OCI-LY1 (cell line): ENCODE measurements around the gene SRRM2.

Source experiments
- H2AFZ ChIP-seq: fragments of 200-600 bp; sonication (generic), shearing (Covaris generic); 2 replicates; pipeline ENCODE4 v1.6.0; 2014; ENCODE audit warnings: antibody characterized with exemption, mild to moderate bottlenecking, low read length
- H3F3A ChIP-seq: fragments of 200-600 bp; sonication (generic), shearing (Covaris generic); 2 replicates; pipeline ENCODE4 v1.6.0; 2014; ENCODE audit warnings: mild to moderate bottlenecking, antibody characterized with exemption, low read length, moderate library complexity; ENCODE audit not compliant: insufficient read depth
- H3K27ac ChIP-seq: fragments of 200-600 bp; sonication (generic); 2 replicates; pipeline ENCODE4 v1.5.1; 2014; ENCODE audit warnings: low read length, mixed run types, mild to moderate bottlenecking, low read depth; ENCODE audit not compliant: poor library complexity, severe bottlenecking
- H3K27me3 ChIP-seq: fragments of 200-600 bp; sonication (generic); 2 replicates; pipeline ENCODE4 v1.6.0; 2014; ENCODE audit warnings: antibody characterized with exemption, mild to moderate bottlenecking, low read length, moderate library complexity; ENCODE audit not compliant: insufficient read depth
- H3K36me3 ChIP-seq: fragments of 200-600 bp; sonication (generic); 2 replicates; pipeline ENCODE4 v1.6.1; 2014; ENCODE audit warnings: mild to moderate bottlenecking, antibody characterized with exemption, low read length, moderate library complexity, mixed read lengths; ENCODE audit not compliant: insufficient read depth
- H3K4me1 ChIP-seq: fragments of 200-600 bp; sonication (generic); 2 replicates; pipeline ENCODE4 v1.5.1; 2014; ENCODE audit warnings: mild to moderate bottlenecking, low read length, moderate library complexity; ENCODE audit not compliant: insufficient read depth, severe bottlenecking
- H3K4me2 ChIP-seq: fragments of 200-600 bp; sonication (generic), shearing (Covaris generic); 2 replicates; pipeline ENCODE4 v1.6.1; 2014; ENCODE audit warnings: low read length
- H3K4me3 ChIP-seq: fragments of 200-600 bp; sonication (generic); 2 replicates; pipeline ENCODE4 v1.5.1; 2014; ENCODE audit warnings: low read length, low read depth, mild to moderate bottlenecking, mixed read lengths; ENCODE audit not compliant: poor library complexity, severe bottlenecking
- H3K79me2 ChIP-seq: fragments of 200-600 bp; shearing (Covaris generic); 2 replicates; pipeline ENCODE4 v1.6.1; 2016; ENCODE audit warnings: mixed run types, low read length, mixed read lengths; ENCODE audit not compliant: insufficient read depth
- H3K9ac ChIP-seq: fragments of 200-600 bp; sonication (generic), shearing (Covaris generic); 2 replicates; pipeline ENCODE4 v1.6.1; 2014; ENCODE audit warnings: mild to moderate bottlenecking, low read length, mixed read lengths
- H3K9me2 ChIP-seq: fragments of 200-600 bp; sonication (generic), shearing (Covaris generic); 2 replicates; pipeline ENCODE4 v1.6.1; 2014; ENCODE audit warnings: low read depth, mild to moderate bottlenecking, low read length, mixed read lengths
- H3K9me3 ChIP-seq: fragments of 200-600 bp; shearing (Covaris generic); 2 replicates; pipeline ENCODE4 v1.6.1; 2014; ENCODE audit warnings: low read length, mixed read lengths
- H4K20me1 ChIP-seq: fragments of 200-600 bp; sonication (generic), shearing (Covaris generic); 2 replicates; pipeline ENCODE4 v1.6.0; 2016; ENCODE audit warnings: mild to moderate bottlenecking, low read length; ENCODE audit not compliant: insufficient read depth
- EZH2 ChIP-seq: fragments of 200-600 bp; sonication (generic), shearing (Covaris generic); IDR thresholded peaks from 2 replicates; pipeline ENCODE4 v1.8.0; 2017; ENCODE audit warnings: borderline replicate concordance, mixed run types, mild to moderate bottlenecking, antibody characterized with exemption, low read length, moderate library complexity, mixed read lengths
- TF ChIP-seq, protein P1 (sequence below): fragments of 200-600 bp; sonication (generic), shearing (Covaris generic); IDR thresholded peaks from 2 replicates; pipeline ENCODE4 v1.5.1; 2017; ENCODE audit warnings: mild to moderate bottlenecking, antibody characterized with exemption, low read length, moderate library complexity, mixed read lengths

The SRRM2 gene

DNA sequence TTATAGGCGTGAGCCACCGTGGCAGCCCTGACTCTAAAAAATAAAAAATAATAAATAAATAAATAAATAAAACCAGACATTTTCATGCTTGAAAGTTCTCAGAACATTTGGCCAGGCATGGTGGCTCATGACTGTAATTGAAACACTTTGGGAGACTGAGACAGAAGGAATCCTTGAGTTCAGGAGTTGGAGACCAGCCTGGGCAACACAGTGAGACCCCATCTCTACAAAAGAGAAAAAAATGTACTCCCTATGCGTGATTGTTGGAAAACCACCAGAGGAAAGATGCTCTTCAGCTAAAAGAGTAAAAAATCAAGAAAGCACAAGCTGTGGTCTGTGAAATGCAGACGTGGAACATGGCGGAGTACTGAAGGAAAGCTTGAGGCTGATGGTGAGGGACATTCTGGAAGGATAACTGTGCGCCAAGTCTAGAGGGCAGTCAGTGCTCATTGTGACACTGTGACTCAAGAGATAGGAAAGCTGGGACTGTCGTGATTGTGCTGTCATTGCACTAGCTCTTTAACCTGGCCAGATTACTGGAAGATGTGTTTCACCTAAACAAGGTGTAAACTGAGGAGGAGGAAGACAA is 28.3 kb upstream of the SRRM2 start:
- Histone ChIP-seq H4K20me1 (no peaks in the 10 kb centered on the region), H3K9me2 (no peaks in the 10 kb centered on the region), H3K4me2 (no peak overlapping the region), H3K27ac (no peak overlapping the region), H2AFZ (no peak overlapping the region), H3K9me3 (no peaks in the 10 kb centered on the region), H3K36me3 (no peaks in the 10 kb centered on the region), H3K79me2 (no peaks in the 10 kb centered on the region), H3K27me3 (no peaks in the 10 kb centered on the region; the same call in 1 of the 2 replicates), H3K9ac (no peak overlapping the region), H3K4me1 (peaks cover 11% of the 10 kb centered on the region), H3K4me3 (no peak overlapping the region), H3F3A (no peaks in the 10 kb centered on the region)
- TF ChIP-seq, protein P1, sequence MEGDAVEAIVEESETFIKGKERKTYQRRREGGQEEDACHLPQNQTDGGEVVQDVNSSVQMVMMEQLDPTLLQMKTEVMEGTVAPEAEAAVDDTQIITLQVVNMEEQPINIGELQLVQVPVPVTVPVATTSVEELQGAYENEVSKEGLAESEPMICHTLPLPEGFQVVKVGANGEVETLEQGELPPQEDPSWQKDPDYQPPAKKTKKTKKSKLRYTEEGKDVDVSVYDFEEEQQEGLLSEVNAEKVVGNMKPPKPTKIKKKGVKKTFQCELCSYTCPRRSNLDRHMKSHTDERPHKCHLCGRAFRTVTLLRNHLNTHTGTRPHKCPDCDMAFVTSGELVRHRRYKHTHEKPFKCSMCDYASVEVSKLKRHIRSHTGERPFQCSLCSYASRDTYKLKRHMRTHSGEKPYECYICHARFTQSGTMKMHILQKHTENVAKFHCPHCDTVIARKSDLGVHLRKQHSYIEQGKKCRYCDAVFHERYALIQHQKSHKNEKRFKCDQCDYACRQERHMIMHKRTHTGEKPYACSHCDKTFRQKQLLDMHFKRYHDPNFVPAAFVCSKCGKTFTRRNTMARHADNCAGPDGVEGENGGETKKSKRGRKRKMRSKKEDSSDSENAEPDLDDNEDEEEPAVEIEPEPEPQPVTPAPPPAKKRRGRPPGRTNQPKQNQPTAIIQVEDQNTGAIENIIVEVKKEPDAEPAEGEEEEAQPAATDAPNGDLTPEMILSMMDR: no peak
- TF ChIP-seq EZH2: no peak

DNA sequence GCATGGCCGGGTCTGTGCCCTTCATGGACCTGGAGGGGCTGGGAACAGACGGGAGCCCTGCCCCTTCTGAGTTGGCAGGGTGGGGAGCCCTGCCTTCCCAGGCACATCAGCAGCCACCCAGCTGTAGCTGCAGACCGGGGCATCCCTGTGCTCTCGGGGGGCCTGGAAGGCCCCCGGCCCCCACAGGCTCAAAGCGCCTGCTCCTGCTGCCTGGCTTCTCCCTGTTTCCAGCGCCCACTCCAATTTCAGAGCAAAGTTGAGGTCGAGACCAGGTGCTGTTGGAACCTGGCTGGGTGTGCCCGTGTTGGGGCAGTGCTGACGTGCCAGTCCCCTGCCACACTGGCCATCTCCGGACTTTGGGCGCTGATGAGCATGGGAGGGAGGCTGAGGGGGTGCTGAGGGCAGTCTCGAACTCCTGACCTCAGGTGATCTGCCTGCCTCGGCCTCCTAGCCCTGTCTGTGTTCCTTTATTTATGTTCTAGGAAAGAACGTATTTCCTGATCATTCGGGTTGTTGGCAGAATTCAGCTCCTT is 27.6 kb upstream of the SRRM2 start:
- Histone ChIP-seq H3K9ac (no peak overlapping the region), H4K20me1 (no peaks in the 10 kb centered on the region), H3F3A (no peaks in the 10 kb centered on the region), H3K36me3 (no peaks in the 10 kb centered on the region), H3K9me3 (no peaks in the 10 kb centered on the region), H3K79me2 (no peaks in the 10 kb centered on the region), H3K4me1 (peaks cover 11% of the 10 kb centered on the region), H3K27me3 (no peaks in the 10 kb centered on the region; the same call in 1 of the 2 replicates), H3K4me2 (no peak overlapping the region), H3K9me2 (no peaks in the 10 kb centered on the region), H2AFZ (no peak overlapping the region), H3K4me3 (no peak overlapping the region), H3K27ac (no peak overlapping the region)
- no peak for TF ChIP-seq EZH2
- TF ChIP-seq, protein P1: no peak

DNA sequence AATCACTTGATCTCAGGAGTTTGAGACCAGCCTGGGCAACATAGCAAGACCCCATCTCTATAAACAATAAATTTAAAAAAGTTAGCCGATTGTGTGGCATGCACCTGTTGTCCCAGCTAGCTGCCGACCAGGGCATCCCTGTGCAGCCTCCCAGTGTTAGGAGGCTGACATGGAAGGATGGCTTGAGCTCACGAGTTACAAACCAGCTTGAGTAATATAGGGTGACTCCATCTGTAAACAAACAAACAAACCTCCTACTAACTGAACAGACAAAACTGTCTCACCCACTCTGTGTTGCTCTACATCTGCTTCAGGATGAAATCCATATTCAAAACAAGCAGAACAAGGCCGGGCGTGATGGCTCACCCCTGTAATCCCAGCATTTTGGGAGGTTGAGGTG is 25.5 kb upstream of the SRRM2 start:
- Histone ChIP-seq H3K4me3 (no peak overlapping the region), H2AFZ (no peak overlapping the region), H4K20me1 (no peaks in the 10 kb centered on the region), H3F3A (no peaks in the 10 kb centered on the region), H3K79me2 (no peaks in the 10 kb centered on the region), H3K9ac (no peak overlapping the region), H3K4me2 (no peak overlapping the region), H3K9me3 (no peaks in the 10 kb centered on the region), H3K4me1 (peaks cover 1% of the 10 kb centered on the region), H3K36me3 (no peaks in the 10 kb centered on the region), H3K27me3 (no peaks in the 10 kb centered on the region; the same call in 1 of the 2 replicates), H3K27ac (no peak overlapping the region), H3K9me2 (no peaks in the 10 kb centered on the region)
- TF ChIP-seq, protein P1: no peak
- no peak for TF ChIP-seq EZH2
